Astrocyte (in vitro differentiated cells and primary cell): Measurements from ENCODE around the gene PHF14. TPM values are rescaled to one million over a fixed set of nuclear protein-coding genes. Genes with fewer than 3 reads are reported as not detected.

Source experiments
- DNase-seq: peaks from one replicate; pipeline ENCODE4 v3.0.0-alpha.2; 2010; ENCODE audit warnings: low read depth
- FAIRE-seq: peaks from 2 replicates; lab custom pipeline; 2011; peaks lifted over from hg19 to GRCh38; lab: Jason Lieb, UNC
- H2AFZ ChIP-seq: 2 replicates; pipeline ENCODE4 v1.6.0; 2012; ENCODE audit warnings: low read depth, low read length, inconsistent platforms
- H3K27ac ChIP-seq: 2 replicates; pipeline ENCODE4 v1.5.1; 2011; ENCODE audit warnings: low read depth, low read length, inconsistent platforms
- H3K27me3 ChIP-seq: 2 replicates; pipeline ENCODE4 v1.6.0; 2011; ENCODE audit warnings: low read length, inconsistent platforms; ENCODE audit not compliant: insufficient read depth
- H3K36me3 ChIP-seq: 2 replicates; pipeline ENCODE4 v1.5.1; 2011; ENCODE audit warnings: low read length, inconsistent platforms; ENCODE audit not compliant: insufficient read depth
- H3K4me1 ChIP-seq: 2 replicates; pipeline ENCODE4 v1.5.1; 2011; ENCODE audit warnings: low read length, inconsistent platforms; ENCODE audit not compliant: insufficient read depth
- H3K4me2 ChIP-seq: 2 replicates; pipeline ENCODE4 v1.6.0; 2012; ENCODE audit warnings: low read length, inconsistent platforms
- H3K4me3 ChIP-seq: 2 replicates; pipeline ENCODE4 v1.5.1; 2011; ENCODE audit warnings: low read depth, mild to moderate bottlenecking, low read length, inconsistent platforms; ENCODE audit not compliant: insufficient read depth
- H3K79me2 ChIP-seq: 2 replicates; pipeline ENCODE4 v1.6.0; 2012; ENCODE audit warnings: mild to moderate bottlenecking, low read length, inconsistent platforms; ENCODE audit not compliant: insufficient read depth
- H3K9ac ChIP-seq: 2 replicates; pipeline ENCODE4 v1.6.0; 2012; ENCODE audit warnings: mild to moderate bottlenecking, low read length, inconsistent platforms
- H3K9me3 ChIP-seq: 2 replicates; pipeline ENCODE4 v1.5.1; 2012; ENCODE audit warnings: low read depth, mild to moderate bottlenecking, low read length, inconsistent platforms; ENCODE audit not compliant: insufficient read depth
- H4K20me1 ChIP-seq: 2 replicates; pipeline ENCODE4 v1.6.0; 2012; ENCODE audit warnings: low read length, inconsistent platforms; ENCODE audit not compliant: insufficient read depth
- H3K27ac Mint-ChIP-seq: one replicate; pipeline ENCODE4 v1.8.0; 2021; ENCODE audit warnings: mild to moderate bottlenecking, mixed read lengths; ENCODE audit not compliant: unreplicated experiment
- H3K27me3 Mint-ChIP-seq: one replicate; pipeline ENCODE4 v1.8.0; 2021; ENCODE audit warnings: low read depth, mixed read lengths; ENCODE audit not compliant: unreplicated experiment
- H3K36me3 Mint-ChIP-seq: one replicate; pipeline ENCODE4 v1.8.0; 2021; ENCODE audit warnings: low read depth, mixed read lengths; ENCODE audit not compliant: unreplicated experiment
- H3K4me1 Mint-ChIP-seq: one replicate; pipeline ENCODE4 v1.8.0; 2021; ENCODE audit warnings: low read depth, mixed read lengths; ENCODE audit not compliant: unreplicated experiment
- H3K4me3 Mint-ChIP-seq: one replicate; pipeline ENCODE4 v1.8.0; 2021; ENCODE audit warnings: mild to moderate bottlenecking, moderate library complexity, mixed read lengths; ENCODE audit not compliant: unreplicated experiment
- H3K9me3 Mint-ChIP-seq: one replicate; pipeline ENCODE4 v1.8.0; 2021; ENCODE audit warnings: mild to moderate bottlenecking, mixed read lengths; ENCODE audit not compliant: unreplicated experiment
- EZH2 ChIP-seq: IDR thresholded peaks from 2 replicates; pipeline ENCODE4 v1.6.1; 2012; ENCODE audit warnings: mild to moderate bottlenecking, low read length, inconsistent platforms; ENCODE audit not compliant: insufficient read depth
- total RNA-seq: library from RNA; stranded (reverse); gene quantifications from 2 replicates; pipeline ENCODE4 v1.2.1, GENCODE V29; 2021
- TF ChIP-seq, protein P1 (sequence below): IDR thresholded peaks from 2 replicates; pipeline ENCODE4 v1.5.1; 2011; ENCODE audit warnings: low read depth, mild to moderate bottlenecking, inconsistent platforms, low read length, moderate library complexity; ENCODE audit not compliant: insufficient read depth

Gene PHF14
- total RNA-seq, 1 donor from 2014 or later: 28.8 TPM

GRCh38 chr7:11130012-11130411, 156.3 kb downstream of the PHF14 start:
- H3K27ac ChIP-seq: no peak overlapping the region
- Mint-ChIP-seq H3K4me1 (peaks cover 18% of the 10 kb centered on the region), H3K36me3 (no peaks in the 10 kb centered on the region), H3K27me3 (no peaks in the 10 kb centered on the region), H3K27ac (no peak overlapping the region), H3K4me3 (no peak overlapping the region), H3K9me3 (no peaks in the 10 kb centered on the region)
- H3K4me2 ChIP-seq: peak overlapping the region; percentile 2
- DNase-seq (peak; percentile 73), FAIRE-seq (no peak)
- TF ChIP-seq, protein P1, sequence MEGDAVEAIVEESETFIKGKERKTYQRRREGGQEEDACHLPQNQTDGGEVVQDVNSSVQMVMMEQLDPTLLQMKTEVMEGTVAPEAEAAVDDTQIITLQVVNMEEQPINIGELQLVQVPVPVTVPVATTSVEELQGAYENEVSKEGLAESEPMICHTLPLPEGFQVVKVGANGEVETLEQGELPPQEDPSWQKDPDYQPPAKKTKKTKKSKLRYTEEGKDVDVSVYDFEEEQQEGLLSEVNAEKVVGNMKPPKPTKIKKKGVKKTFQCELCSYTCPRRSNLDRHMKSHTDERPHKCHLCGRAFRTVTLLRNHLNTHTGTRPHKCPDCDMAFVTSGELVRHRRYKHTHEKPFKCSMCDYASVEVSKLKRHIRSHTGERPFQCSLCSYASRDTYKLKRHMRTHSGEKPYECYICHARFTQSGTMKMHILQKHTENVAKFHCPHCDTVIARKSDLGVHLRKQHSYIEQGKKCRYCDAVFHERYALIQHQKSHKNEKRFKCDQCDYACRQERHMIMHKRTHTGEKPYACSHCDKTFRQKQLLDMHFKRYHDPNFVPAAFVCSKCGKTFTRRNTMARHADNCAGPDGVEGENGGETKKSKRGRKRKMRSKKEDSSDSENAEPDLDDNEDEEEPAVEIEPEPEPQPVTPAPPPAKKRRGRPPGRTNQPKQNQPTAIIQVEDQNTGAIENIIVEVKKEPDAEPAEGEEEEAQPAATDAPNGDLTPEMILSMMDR: no peak
- no peak for TF ChIP-seq EZH2
- no peak overlapping the region for H2AFZ ChIP-seq
- no peaks in the 10 kb centered on the region for H3K27me3 ChIP-seq
- no peaks in the 10 kb centered on the region for H3K9me3 ChIP-seq
- no peaks in the 10 kb centered on the region for H3K36me3 ChIP-seq
- H3K9ac ChIP-seq: no peak overlapping the region
- no peaks in the 10 kb centered on the region for H3K79me2 ChIP-seq
- H4K20me1 ChIP-seq: no peaks in the 10 kb centered on the region
- H3K4me1 ChIP-seq: peaks cover 5% of the 10 kb centered on the region
- H3K4me3 ChIP-seq: no peak overlapping the region

DNA sequence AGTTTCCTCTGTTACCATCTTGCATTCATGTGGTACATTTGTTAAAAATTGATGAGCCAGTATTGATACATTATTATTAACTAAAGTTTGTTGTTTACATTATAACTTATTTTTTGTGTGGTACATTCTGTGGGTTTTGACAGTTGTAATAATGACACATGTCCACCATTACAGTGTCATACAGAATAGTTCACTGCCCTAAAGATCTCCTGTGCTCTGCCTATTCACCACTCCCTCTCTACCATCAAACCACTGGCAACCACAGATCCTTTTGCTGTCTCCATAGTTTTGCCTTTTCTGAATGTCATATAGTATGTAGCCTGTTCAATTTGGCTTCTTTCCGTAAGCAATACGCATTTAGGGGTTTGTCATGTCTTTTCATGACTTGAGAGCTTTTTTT, 156.9 kb downstream of the PHF14 start:
- TF ChIP-seq, protein P1: no peak
- TF ChIP-seq EZH2: no peak
- H3K9me3 Mint-ChIP-seq: no peaks in the 10 kb centered on the region
- no peak overlapping the region for H3K27ac Mint-ChIP-seq
- DNase-seq (no peak), FAIRE-seq (no peak)
- Histone ChIP-seq H3K4me2 (no peak overlapping the region), H3K27me3 (no peaks in the 10 kb centered on the region), H3K4me3 (no peak overlapping the region), H3K9ac (no peak overlapping the region), H4K20me1 (no peaks in the 10 kb centered on the region), H3K9me3 (no peaks in the 10 kb centered on the region), H3K79me2 (no peaks in the 10 kb centered on the region), H3K27ac (no peak overlapping the region), H2AFZ (no peak overlapping the region), H3K4me1 (peaks cover 5% of the 10 kb centered on the region), H3K36me3 (no peaks in the 10 kb centered on the region)
- H3K36me3 Mint-ChIP-seq: no peaks in the 10 kb centered on the region
- no peaks in the 10 kb centered on the region for H3K27me3 Mint-ChIP-seq
- no peak overlapping the region for H3K4me3 Mint-ChIP-seq
- H3K4me1 Mint-ChIP-seq: peaks cover 18% of the 10 kb centered on the region

DNA sequence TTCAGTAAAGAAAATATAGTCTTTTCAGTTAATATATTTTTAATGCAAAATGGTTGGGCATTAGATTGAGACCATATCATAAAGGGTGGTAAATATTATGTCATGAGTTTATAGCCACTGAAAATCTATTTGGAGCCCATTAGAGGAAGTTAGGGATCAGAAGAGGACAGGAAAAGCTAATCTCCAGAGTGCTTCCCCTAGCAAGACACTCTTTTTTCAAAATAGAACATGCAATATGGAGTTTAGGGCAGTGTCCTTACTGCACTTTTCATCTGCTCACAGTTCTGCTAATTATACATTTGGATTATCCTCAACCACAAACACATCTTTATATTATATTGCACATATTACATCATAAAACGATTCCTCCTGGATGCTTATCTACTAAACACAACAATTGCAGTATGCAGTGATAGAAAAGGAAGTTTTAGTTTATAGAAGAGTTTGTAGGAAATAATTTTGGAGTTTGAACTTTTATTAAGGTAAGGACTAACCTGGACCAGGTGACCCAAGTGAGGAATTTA, 159.8 kb downstream of the PHF14 start:
- no peaks in the 10 kb centered on the region for H4K20me1 ChIP-seq
- H3K4me1 ChIP-seq: peaks cover 5% of the 10 kb centered on the region
- peaks cover 7% of the 10 kb centered on the region for H3K4me1 Mint-ChIP-seq
- H3K27ac Mint-ChIP-seq: no peak overlapping the region
- H3K4me3 ChIP-seq: no peak overlapping the region
- no peak overlapping the region for H3K27ac ChIP-seq
- H3K4me2 ChIP-seq: no peak overlapping the region
- no peaks in the 10 kb centered on the region for H3K36me3 ChIP-seq
- FAIRE-seq (no peak), DNase-seq (no peak)
- H3K9me3 Mint-ChIP-seq: no peaks in the 10 kb centered on the region
- no peak overlapping the region for H2AFZ ChIP-seq
- H3K27me3 ChIP-seq: no peaks in the 10 kb centered on the region
- H3K4me3 Mint-ChIP-seq: no peak overlapping the region
- H3K36me3 Mint-ChIP-seq: no peaks in the 10 kb centered on the region
- no peaks in the 10 kb centered on the region for H3K9me3 ChIP-seq
- no peak overlapping the region for H3K9ac ChIP-seq
- no peaks in the 10 kb centered on the region for H3K27me3 Mint-ChIP-seq
- TF ChIP-seq, protein P1: no peak
- no peak for TF ChIP-seq EZH2
- H3K79me2 ChIP-seq: no peaks in the 10 kb centered on the region
